GM19239 (cell line): ENCODE data around the gene IGSF9.

Source experiments
- DNase-seq: peaks from one replicate; pipeline ENCODE4 v3.0.0; 2011; ENCODE audit warnings: low spot score; ENCODE audit not compliant: insufficient read length
- FAIRE-seq: peaks from 2 replicates; lab custom pipeline; 2011; peaks lifted over from hg19 to GRCh38; lab: Jason Lieb, UNC

IGSF9 gene

GRCh38 chr1:159934136-159935039 is 11.0 kb downstream of the IGSF9 start:
- DNase-seq: no peak
- FAIRE-seq: no peak

- DNase-seq: no peak
- no peak for FAIRE-seq
Measured at GRCh38 chr1:159933347-159933746, 12.1 kb downstream of the IGSF9 start.

- no peak for FAIRE-seq
- DNase-seq: no peak
Measured at GRCh38 chr1:159932296-159933285, 12.8 kb downstream of the IGSF9 start.

GRCh38 chr1:159931795-159932173 is 13.6 kb downstream of the IGSF9 start:
- FAIRE-seq (no peak), DNase-seq (no peak)

GRCh38 chr1:159931101-159931794 is 14.2 kb downstream of the IGSF9 start:
- no peak for DNase-seq
- no peak for FAIRE-seq

GRCh38 chr1:159930634-159931033 is 14.8 kb downstream of the IGSF9 start:
- FAIRE-seq: no peak

GRCh38 chr1:159930216-159930615 is 15.2 kb downstream of the IGSF9 start:
- no peak for DNase-seq
- no peak for FAIRE-seq

More at GRCh38 chr1:159930634-159931033, 14.8 kb downstream of the IGSF9 start:
- DNase-seq: no peak

GRCh38 chr1:159929155-159930051 is 16.0 kb downstream of the IGSF9 start:
- FAIRE-seq (no peak), DNase-seq (no peak)

- FAIRE-seq: no peak
- no peak for DNase-seq
Measured at GRCh38 chr1:159928491-159929050, 16.8 kb downstream of the IGSF9 start.

GRCh38 chr1:159927849-159928431 is 17.5 kb downstream of the IGSF9 start:
- FAIRE-seq: no peak
- DNase-seq: no peak

- no peak for FAIRE-seq
- DNase-seq: no peak
Measured at GRCh38 chr1:159927211-159927848, 18.1 kb downstream of the IGSF9 start.

GRCh38 chr1:159925719-159926078 is 19.7 kb downstream of the IGSF9 start:
- FAIRE-seq: no peak
- no peak for DNase-seq

- FAIRE-seq (peak; percentile 96), DNase-seq (peak; percentile 98)
Measured at GRCh38 chr1:159924791-159925718, 20.4 kb downstream of the IGSF9 start, which contains the start of gene TAGLN2. Gene TAGLN2 (minus strand): TSS chr1:159925507. CDS start chr1:159920509, 4,998 bp downstream.

GRCh38 chr1:159924025-159924790 is 21.2 kb downstream of the IGSF9 start:
- no peak for DNase-seq
- no peak for FAIRE-seq

- peak; percentile 82 for FAIRE-seq
- DNase-seq: no peak
Measured at GRCh38 chr1:159923203-159924024, 22.0 kb downstream of the IGSF9 start.
